Thoracic aorta (tissue), 2 donors: ENCODE results near the gene ZFYVE19. TPM values are rescaled to one million over a fixed set of nuclear protein-coding genes. Genes with fewer than 3 reads are reported as not detected.

Experiments
- ATAC-seq: fragments of 150-250 bp; one replicate; pipeline ENCODE4 v1.8.0; 2017; ENCODE audit warnings: low read depth; ENCODE audit not compliant: insufficient number of reproducible peaks, low FRiP score
- DNase-seq: peaks from one replicate; pipeline ENCODE4 v3.0.0-alpha.2; 2020; ENCODE audit warnings: low spot score
- H3K27ac ChIP-seq, 2 donors: fragments of 200-600 bp; sonication (generic); 1 replicate in 1 of 2; 2 replicates in 1 of 2; pipeline ENCODE4 v1.5.1; 2016; ENCODE audit warnings: mild to moderate bottlenecking in 2 of 2, moderate library complexity in 2 of 2
- H3K27me3 ChIP-seq: fragments of 200-600 bp; sonication (generic); replicated peaks from 2 replicates; pipeline ENCODE4 v1.6.0; 2016; ENCODE audit warnings: mild to moderate bottlenecking; ENCODE audit not compliant: insufficient read depth
- H3K36me3 ChIP-seq: fragments of 200-600 bp; sonication (generic); one replicate; pipeline ENCODE4 v1.5.1; 2016
- H3K4me1 ChIP-seq, 2 donors: fragments of 200-600 bp; sonication (generic); 1 replicate in 1 of 2; 2 replicates in 1 of 2; pipeline versions ENCODE4 v1.5.1 to v1.6.0; 2016; ENCODE audit warnings: low read depth in 2 of 2, mild to moderate bottlenecking in 1 of 2; ENCODE audit not compliant: control insufficient read depth in 1 of 2
- H3K4me3 ChIP-seq: fragments of 200-600 bp; sonication (generic); 2 replicates; pipeline ENCODE4 v1.5.1; 2016; ENCODE audit warnings: mild to moderate bottlenecking
- H3K9me3 ChIP-seq: fragments of 200-600 bp; sonication (generic); 2 replicates; pipeline ENCODE4 v1.5.1; 2016
- total RNA-seq, 2 donors: library from RNA; depleted of rRNA; stranded (reverse); fragments of >200 nt; gene quantifications; one replicate each; pipeline versions ENCODE4 v1.1.0 to v1.2.3, GENCODE V29; 2016
- TF ChIP-seq, protein P1 (sequence below): fragments of 200-600 bp; sonication (generic); IDR thresholded peaks from one replicate; pipeline ENCODE4 v1.5.1; 2019; ENCODE audit warnings: antibody characterized with exemption

Gene ZFYVE19
- total RNA-seq, 2 donors from 2014 or later = 10.9 to 17.3 TPM

DNA sequence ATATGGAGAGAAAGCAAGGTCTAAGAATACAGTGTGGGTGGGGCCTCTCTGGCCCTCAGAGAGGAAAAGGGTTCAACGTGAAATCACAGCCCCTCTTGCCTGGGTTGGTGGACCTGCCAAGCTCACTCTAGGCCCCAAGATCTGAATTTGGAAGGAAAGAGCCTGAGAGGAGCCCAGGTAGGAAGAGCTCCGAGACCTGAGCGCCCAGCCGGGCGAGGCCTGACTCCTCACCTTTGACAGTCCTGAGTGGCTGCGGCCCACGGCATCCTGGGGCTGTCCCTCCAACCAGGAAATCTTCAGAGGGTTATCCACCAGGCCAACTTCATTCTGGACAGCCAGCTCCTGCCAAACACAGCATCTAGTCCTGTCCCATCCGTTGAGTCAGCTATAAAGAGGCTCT, 33.4 kb upstream of the ZFYVE19 start:
- H3K36me3 ChIP-seq = peaks cover 60% of the 10 kb centered on the region
- H3K27me3 ChIP-seq = no peaks in the 10 kb centered on the region
- no peak overlapping the region for H3K4me3 ChIP-seq
- TF ChIP-seq, protein P1, sequence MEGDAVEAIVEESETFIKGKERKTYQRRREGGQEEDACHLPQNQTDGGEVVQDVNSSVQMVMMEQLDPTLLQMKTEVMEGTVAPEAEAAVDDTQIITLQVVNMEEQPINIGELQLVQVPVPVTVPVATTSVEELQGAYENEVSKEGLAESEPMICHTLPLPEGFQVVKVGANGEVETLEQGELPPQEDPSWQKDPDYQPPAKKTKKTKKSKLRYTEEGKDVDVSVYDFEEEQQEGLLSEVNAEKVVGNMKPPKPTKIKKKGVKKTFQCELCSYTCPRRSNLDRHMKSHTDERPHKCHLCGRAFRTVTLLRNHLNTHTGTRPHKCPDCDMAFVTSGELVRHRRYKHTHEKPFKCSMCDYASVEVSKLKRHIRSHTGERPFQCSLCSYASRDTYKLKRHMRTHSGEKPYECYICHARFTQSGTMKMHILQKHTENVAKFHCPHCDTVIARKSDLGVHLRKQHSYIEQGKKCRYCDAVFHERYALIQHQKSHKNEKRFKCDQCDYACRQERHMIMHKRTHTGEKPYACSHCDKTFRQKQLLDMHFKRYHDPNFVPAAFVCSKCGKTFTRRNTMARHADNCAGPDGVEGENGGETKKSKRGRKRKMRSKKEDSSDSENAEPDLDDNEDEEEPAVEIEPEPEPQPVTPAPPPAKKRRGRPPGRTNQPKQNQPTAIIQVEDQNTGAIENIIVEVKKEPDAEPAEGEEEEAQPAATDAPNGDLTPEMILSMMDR = no peak
- no peak overlapping the region for H3K27ac ChIP-seq
- no peak for DNase-seq
- no peak for ATAC-seq
- H3K4me1 ChIP-seq = no peaks in the 10 kb centered on the region
- H3K9me3 ChIP-seq = no peaks in the 10 kb centered on the region

DNA sequence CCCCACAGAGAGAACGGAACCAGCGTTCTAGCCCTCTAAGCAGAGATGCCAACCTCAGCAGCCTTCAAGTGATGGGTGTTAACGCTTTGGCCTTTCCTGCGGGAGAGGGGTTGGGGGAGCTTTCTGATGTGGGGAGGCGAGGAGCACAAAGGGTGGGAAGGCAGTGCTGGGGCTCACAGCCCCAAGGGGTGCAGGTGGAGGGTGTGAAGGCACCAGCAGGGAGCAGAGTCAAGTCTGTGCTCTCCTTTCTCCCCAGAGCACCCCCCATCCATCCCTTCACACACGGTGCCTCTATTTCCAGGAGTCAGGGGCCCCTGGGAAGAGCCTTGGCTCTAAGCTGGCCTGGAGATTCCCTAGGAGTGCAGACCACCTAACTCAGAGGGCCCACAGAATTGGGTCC, 33.0 kb upstream of the ZFYVE19 start:
- TF ChIP-seq, protein P1 = no peak
- peaks cover 64% of the 10 kb centered on the region for H3K36me3 ChIP-seq

DNA sequence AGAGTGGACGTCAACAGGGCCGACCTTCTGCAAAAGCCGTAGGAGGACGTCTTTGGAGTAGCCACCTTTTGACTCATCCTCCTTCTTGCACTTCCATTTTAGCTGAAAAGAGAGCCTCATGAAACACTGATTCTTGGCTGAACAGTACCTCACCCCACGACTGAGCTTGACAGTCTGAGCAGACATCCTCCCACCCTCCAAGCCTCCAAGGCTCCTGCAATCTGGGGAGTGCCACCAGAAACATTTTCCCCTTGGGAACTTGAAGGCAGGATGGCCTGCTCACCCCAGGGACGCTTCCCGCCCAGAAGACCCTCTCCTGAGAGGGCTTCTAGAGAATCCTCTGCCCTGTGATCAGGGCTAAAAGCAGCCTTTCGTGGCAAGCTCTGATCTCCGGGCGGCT, 31.9 kb upstream of the ZFYVE19 start:
- Histone ChIP-seq H3K27me3 (no peaks in the 10 kb centered on the region), H3K36me3 (peaks cover 75% of the 10 kb centered on the region), H3K4me3 (no peak overlapping the region), H3K27ac (no peak overlapping the region), H3K4me1 (no peaks in the 10 kb centered on the region), H3K9me3 (no peaks in the 10 kb centered on the region)
- TF ChIP-seq, protein P1 = no peak
- DNase-seq (no peak), ATAC-seq (no peak)

More for the DNA sequence above, 33.0 kb upstream of the ZFYVE19 start:
- Histone ChIP-seq H3K9me3 (no peaks in the 10 kb centered on the region), H3K27ac (no peak overlapping the region), H3K27me3 (no peaks in the 10 kb centered on the region), H3K4me3 (no peak overlapping the region), H3K4me1 (no peaks in the 10 kb centered on the region)
- ATAC-seq = no peak
- no peak for DNase-seq

DNA sequence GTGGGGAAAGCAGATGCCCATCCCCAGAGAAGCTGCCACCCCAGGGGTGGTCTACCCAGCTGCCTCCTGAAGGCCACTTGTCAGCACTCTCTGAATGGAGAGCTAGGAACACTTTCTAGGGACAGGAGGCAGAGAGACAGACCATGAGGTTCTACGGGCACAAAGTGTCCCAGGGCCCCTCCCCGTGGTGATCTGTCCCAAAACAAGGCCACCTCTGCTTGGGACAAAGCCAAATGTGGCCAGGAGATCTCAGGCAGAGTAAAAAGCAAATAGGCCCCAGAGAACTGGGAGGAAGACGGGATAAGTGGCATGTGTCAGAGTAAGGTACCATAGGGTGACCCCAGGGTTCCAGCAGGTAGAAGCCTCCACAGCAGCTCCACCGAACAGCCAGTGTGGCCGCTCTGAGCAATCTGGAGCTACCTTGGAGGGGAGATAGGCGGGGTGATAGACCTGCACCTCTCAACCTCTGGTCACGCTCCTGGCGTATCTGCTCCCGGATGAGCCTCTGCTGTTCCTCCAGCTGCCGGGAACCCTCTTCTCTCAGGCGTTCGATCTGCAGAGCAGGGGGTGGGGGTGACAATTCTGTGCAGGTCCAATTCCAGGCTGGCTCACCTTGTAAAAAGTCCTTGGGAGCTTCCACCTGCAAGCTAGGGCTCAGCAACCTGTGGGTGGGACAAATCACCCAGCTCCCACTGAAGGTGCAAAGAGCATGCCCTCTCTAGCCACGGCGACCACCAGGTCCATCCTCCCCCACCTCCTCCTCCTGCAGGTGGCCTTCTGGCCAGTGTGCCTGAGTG, 31.0 kb upstream of the ZFYVE19 start:
- Histone ChIP-seq H3K27ac (no peak overlapping the region), H3K36me3 (peaks cover 72% of the 10 kb centered on the region), H3K4me3 (no peak overlapping the region), H3K9me3 (no peaks in the 10 kb centered on the region), H3K27me3 (no peaks in the 10 kb centered on the region), H3K4me1 (no peaks in the 10 kb centered on the region)
- TF ChIP-seq, protein P1 = no peak
- DNase-seq (no peak), ATAC-seq (peak; percentile 6)

DNA sequence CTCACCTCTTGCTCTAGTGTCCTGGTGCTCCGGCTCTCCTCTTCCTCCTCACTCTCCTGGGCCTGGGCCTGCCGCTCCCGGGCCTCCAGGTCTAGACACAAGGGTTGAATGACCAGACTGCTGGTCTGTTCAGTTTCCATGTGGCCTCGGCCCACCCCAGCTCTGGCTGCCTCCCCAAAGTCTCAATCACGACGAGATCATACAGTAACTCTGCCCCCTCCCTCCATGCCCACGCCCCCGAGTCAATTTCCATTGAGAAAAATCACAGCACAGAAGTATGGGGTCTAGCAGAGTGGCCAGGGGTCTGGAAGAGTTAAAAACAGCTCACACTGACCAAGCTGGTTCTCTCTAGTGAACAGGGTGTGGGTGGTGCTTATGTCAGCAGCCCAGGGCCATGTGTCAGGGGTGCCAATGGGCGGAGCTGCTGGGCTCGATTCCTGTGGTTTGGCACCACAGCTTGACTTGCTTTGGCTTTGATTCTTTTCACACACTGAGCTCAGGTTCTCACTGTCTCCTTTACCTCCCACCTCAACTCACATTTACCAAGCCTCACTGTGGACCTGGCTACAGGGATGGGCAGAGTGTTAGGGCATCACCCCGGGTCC, 30.2 kb upstream of the ZFYVE19 start:
- Histone ChIP-seq H3K27me3 (no peaks in the 10 kb centered on the region), H3K4me3 (no peak overlapping the region), H3K36me3 (peaks cover 69% of the 10 kb centered on the region), H3K27ac (no peak overlapping the region), H3K9me3 (no peaks in the 10 kb centered on the region), H3K4me1 (no peaks in the 10 kb centered on the region)
- TF ChIP-seq, protein P1 = no peak
- ATAC-seq (no peak), DNase-seq (no peak)
